22Rv1 (cell line): Measurements from ENCODE around the gene FNIP1.

Experiments
- H3K27ac ChIP-seq: fragments of 450-650 bp; 2 replicates; pipeline ENCODE4 v1.5.1; 2017
- ZFX ChIP-seq: fragments of 450-650 bp; IDR thresholded peaks from 2 replicates; pipeline ENCODE4 v1.6.1; 2017; ENCODE audit warnings: antibody characterized with exemption, borderline replicate concordance
- TF ChIP-seq, protein P1 (sequence below): fragments of 450-650 bp; IDR thresholded peaks from 2 replicates; pipeline ENCODE4 v1.5.1; 2017; ENCODE audit warnings: mild to moderate bottlenecking

Gene FNIP1

GRCh38 chr5:131754363-131754762, 42.5 kb downstream of the FNIP1 start:
- no peak for TF ChIP-seq ZFX
- TF ChIP-seq, protein P1, sequence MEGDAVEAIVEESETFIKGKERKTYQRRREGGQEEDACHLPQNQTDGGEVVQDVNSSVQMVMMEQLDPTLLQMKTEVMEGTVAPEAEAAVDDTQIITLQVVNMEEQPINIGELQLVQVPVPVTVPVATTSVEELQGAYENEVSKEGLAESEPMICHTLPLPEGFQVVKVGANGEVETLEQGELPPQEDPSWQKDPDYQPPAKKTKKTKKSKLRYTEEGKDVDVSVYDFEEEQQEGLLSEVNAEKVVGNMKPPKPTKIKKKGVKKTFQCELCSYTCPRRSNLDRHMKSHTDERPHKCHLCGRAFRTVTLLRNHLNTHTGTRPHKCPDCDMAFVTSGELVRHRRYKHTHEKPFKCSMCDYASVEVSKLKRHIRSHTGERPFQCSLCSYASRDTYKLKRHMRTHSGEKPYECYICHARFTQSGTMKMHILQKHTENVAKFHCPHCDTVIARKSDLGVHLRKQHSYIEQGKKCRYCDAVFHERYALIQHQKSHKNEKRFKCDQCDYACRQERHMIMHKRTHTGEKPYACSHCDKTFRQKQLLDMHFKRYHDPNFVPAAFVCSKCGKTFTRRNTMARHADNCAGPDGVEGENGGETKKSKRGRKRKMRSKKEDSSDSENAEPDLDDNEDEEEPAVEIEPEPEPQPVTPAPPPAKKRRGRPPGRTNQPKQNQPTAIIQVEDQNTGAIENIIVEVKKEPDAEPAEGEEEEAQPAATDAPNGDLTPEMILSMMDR = no peak
- H3K27ac ChIP-seq = no peak overlapping the region

GRCh38 chr5:131751506-131751905, 45.3 kb downstream of the FNIP1 start:
- H3K27ac ChIP-seq = no peak overlapping the region
- TF ChIP-seq ZFX = no peak
- TF ChIP-seq, protein P1 = no peak

- no peak overlapping the region for H3K27ac ChIP-seq
- TF ChIP-seq, protein P1 = no peak
- TF ChIP-seq ZFX = no peak
Measured at GRCh38 chr5:131749723-131750470, 46.9 kb downstream of the FNIP1 start.

GRCh38 chr5:131749138-131749537, 47.7 kb downstream of the FNIP1 start:
- no peak overlapping the region for H3K27ac ChIP-seq

GRCh38 chr5:131747180-131748105, 49.4 kb downstream of the FNIP1 start:
- no peak for TF ChIP-seq ZFX
- TF ChIP-seq, protein P1 = no peak
- no peak overlapping the region for H3K27ac ChIP-seq

More at GRCh38 chr5:131749138-131749537, 47.7 kb downstream of the FNIP1 start:
- no peak for TF ChIP-seq ZFX
- TF ChIP-seq, protein P1 = no peak

GRCh38 chr5:131746423-131746822, 50.4 kb downstream of the FNIP1 start:
- no peak overlapping the region for H3K27ac ChIP-seq
- TF ChIP-seq, protein P1 = no peak
- no peak for TF ChIP-seq ZFX
